ENCODE data around the gene UBE2L3. TPM values are rescaled to one million over a fixed set of nuclear protein-coding genes. Genes with fewer than 3 reads are reported as not detected.
"Not testable (repeated sequence)": the region's sequence is repeated elsewhere in the genome, so short reads cannot be mapped to it uniquely, and the experiment has no call there.

Gene UBE2L3
- total RNA-seq, 2 experiments from 2014 or later, result 18.7 TPM

GRCh38 chr22:21603973-21604372, 36.5 kb downstream of the UBE2L3 start:
- peaks cover 4% of the 10 kb centered on the region for H3K36me3 ChIP-seq (ENCODE audit: insufficient read depth, low read length)
- H3K9me3 ChIP-seq (ENCODE audit: control insufficient read depth in 1 of 2, insufficient read depth in 1 of 2, low read length in 2 of 2), result no peaks in the 10 kb centered on the region
- intact Hi-C loops (cut with DNase I, micrococcal nuclease), result loop anchor here in 1 of 2 experiments (2.0 kb wide), 1 partner anchor 19 kb away; no protein-coding TSS in a partner anchor
- ChIA-PET POLR2A (no interaction called here), CTCF (interaction anchor here (0.7 to 1.9 kb wide), 2 partner anchors 13 to 158 kb away, joined by 4 read pairs; no protein-coding TSS in a partner anchor)
- DNase-seq (no peak), ATAC-seq (ENCODE audit: poor library complexity) (no peak)
- no peaks in the 10 kb centered on the region for H3K27me3 Mint-ChIP-seq
- H3K4me3 ChIP-seq (ENCODE audit: low read length), result no peak overlapping the region
- H3K4me3 Mint-ChIP-seq, result no peak overlapping the region
- H3K27ac ChIP-seq (ENCODE audit: low read depth in 1 of 2, low read length in 2 of 2), result no peak overlapping the region
- TF ChIP-seq CTCF (IDR thresholded peaks at IDR 0.05), result no peak
- H3K27ac Mint-ChIP-seq, result no peak overlapping the region
- peaks cover 31% of the 10 kb centered on the region for H3K4me1 ChIP-seq (ENCODE audit: insufficient read depth, low read length)
- H3K4me1 Mint-ChIP-seq (ENCODE audit: low read depth), result peaks cover 40% of the 10 kb centered on the region
- no peaks in the 10 kb centered on the region for H3K27me3 ChIP-seq (ENCODE audit: control insufficient read depth in 1 of 2, insufficient read depth in 2 of 2, low read length in 2 of 2)
- H3K9me3 Mint-ChIP-seq, result no peaks in the 10 kb centered on the region
- H3K36me3 Mint-ChIP-seq (ENCODE audit: low read depth), result peaks cover 19% of the 10 kb centered on the region

GRCh38 chr22:21605887-21606564, 38.5 kb downstream of the UBE2L3 start:
- Mint-ChIP-seq H3K9me3 (no peaks in the 10 kb centered on the region), H3K36me3 (ENCODE audit: low read depth) (peaks cover 23% of the 10 kb centered on the region), H3K27me3 (no peaks in the 10 kb centered on the region), H3K4me1 (ENCODE audit: low read depth) (peaks cover 40% of the 10 kb centered on the region), H3K27ac (peak overlapping the region; percentile 36), H3K4me3 (no peak overlapping the region)
- CTCF ChIA-PET, result interaction anchor here (1.5 kb wide), 1 partner anchor 36 kb away, joined by 4 read pairs; the partner anchor contains the start of gene SDF2L1
- POLR2A ChIA-PET, result interaction anchor here (1.0 kb wide), 1 partner anchor 19 kb away, joined by 3 read pairs; no protein-coding TSS in a partner anchor
- TF ChIP-seq CTCF (IDR thresholded peaks at IDR 0.05), result no peak
- ATAC-seq (ENCODE audit: poor library complexity) (no peak), DNase-seq (no peak)
- Histone ChIP-seq H3K4me1 (ENCODE audit: insufficient read depth, low read length) (peaks cover 25% of the 10 kb centered on the region), H3K27me3 (ENCODE audit: control insufficient read depth in 1 of 2, insufficient read depth in 2 of 2, low read length in 2 of 2) (no peaks in the 10 kb centered on the region), H3K9me3 (ENCODE audit: control insufficient read depth in 1 of 2, insufficient read depth in 1 of 2, low read length in 2 of 2) (no peaks in the 10 kb centered on the region), H3K36me3 (ENCODE audit: insufficient read depth, low read length) (peaks cover 17% of the 10 kb centered on the region), H3K4me3 (ENCODE audit: low read length) (no peak overlapping the region), H3K27ac (ENCODE audit: low read depth in 1 of 2, low read length in 2 of 2) (no peak overlapping the region)
- intact Hi-C loops (cut with DNase I, micrococcal nuclease), result loop anchor here in 1 of 2 experiments (2.0 kb wide), 1 partner anchor 21 kb away; no protein-coding TSS in a partner anchor

GRCh38 chr22:21606775-21607174, 39.3 kb downstream of the UBE2L3 start:
- ATAC-seq (ENCODE audit: poor library complexity), result no peak
- Histone ChIP-seq H3K4me1 (ENCODE audit: insufficient read depth, low read length) (peaks cover 24% of the 10 kb centered on the region), H3K27me3 (ENCODE audit: control insufficient read depth in 1 of 2, insufficient read depth in 2 of 2, low read length in 2 of 2) (no peaks in the 10 kb centered on the region), H3K27ac (ENCODE audit: low read depth in 1 of 2, low read length in 2 of 2) (no peak overlapping the region), H3K9me3 (ENCODE audit: control insufficient read depth in 1 of 2, insufficient read depth in 1 of 2, low read length in 2 of 2) (no peaks in the 10 kb centered on the region), H3K4me3 (ENCODE audit: low read length) (no peak overlapping the region), H3K36me3 (ENCODE audit: insufficient read depth, low read length) (peaks cover 24% of the 10 kb centered on the region)
- DNase-seq, result no peak
- ChIA-PET CTCF (interaction anchor here (0.7 to 1.5 kb wide), 2 partner anchors 36 to 346 kb away, joined by 4 to 5 read pairs; partner anchors contain the start of genes PPM1F and SDF2L1), POLR2A (interaction anchor here (1.0 kb wide), 1 partner anchor 20 kb away, joined by 3 read pairs; no protein-coding TSS in a partner anchor)
- H3K4me3 Mint-ChIP-seq, result no peak overlapping the region
- peak overlapping the region; percentile 42 for H3K27ac Mint-ChIP-seq
- H3K9me3 Mint-ChIP-seq, result no peaks in the 10 kb centered on the region
- intact Hi-C loops (cut with DNase I, micrococcal nuclease), result no loop called here
- peaks cover 31% of the 10 kb centered on the region for H3K36me3 Mint-ChIP-seq (ENCODE audit: low read depth)
- no peaks in the 10 kb centered on the region for H3K27me3 Mint-ChIP-seq
- H3K4me1 Mint-ChIP-seq (ENCODE audit: low read depth), result peaks cover 46% of the 10 kb centered on the region
- no peak for TF ChIP-seq CTCF (IDR thresholded peaks at IDR 0.05)

- H3K4me3 ChIP-seq (ENCODE audit: low read length); H3K9me3 Mint-ChIP-seq; H3K27ac Mint-ChIP-seq; H3K9me3 ChIP-seq (ENCODE audit: control insufficient read depth in 1 of 2, insufficient read depth in 1 of 2, low read length in 2 of 2); H3K4me3 Mint-ChIP-seq; intact Hi-C loops (cut with DNase I, micrococcal nuclease); H3K27me3 Mint-ChIP-seq; H3K27ac ChIP-seq (ENCODE audit: low read depth in 1 of 2, low read length in 2 of 2); H3K27me3 ChIP-seq (ENCODE audit: control insufficient read depth in 1 of 2, insufficient read depth in 2 of 2, low read length in 2 of 2); DNase-seq; ATAC-seq (ENCODE audit: poor library complexity): not testable (repeated sequence)
- peaks cover 46% of the 10 kb centered on the region for H3K36me3 Mint-ChIP-seq (ENCODE audit: low read depth)
- H3K36me3 ChIP-seq (ENCODE audit: insufficient read depth, low read length), result peaks cover 44% of the 10 kb centered on the region
- peaks cover 41% of the 10 kb centered on the region for H3K4me1 Mint-ChIP-seq (ENCODE audit: low read depth)
- ChIA-PET CTCF (interaction anchor here (3.0 kb wide), 1 partner anchor 19 kb away, joined by 11 read pairs; no protein-coding TSS in a partner anchor), POLR2A (interaction anchor here (1.3 kb wide), 1 partner anchor 13 kb away, joined by 3 read pairs; no protein-coding TSS in a partner anchor)
- peaks cover 22% of the 10 kb centered on the region for H3K4me1 ChIP-seq (ENCODE audit: insufficient read depth, low read length)
These were observed 42.1 kb downstream of the UBE2L3 start for GRCh38 chr22:21609556-21610157.

All from CD4-positive, alpha-beta T cell (primary cell).